HepG2 (cell line): ENCODE results near the gene BOD1L1. TPM values are rescaled to one million over a fixed set of nuclear protein-coding genes. Genes with fewer than 3 reads are reported as not detected.
A peak's percentile ranks its signal among the peaks of the same experiment; 100 is the strongest.

Experiments
- ATAC-seq: fragments of 200-7000 bp; cut with Tn5 transposase; 3 replicates; pipeline ENCODE4 v1.9.1; 2020; ENCODE audit warnings: mild to moderate bottlenecking, moderate library complexity
- BruUV-seq: library from RNA; stranded (reverse); fragments of 400-500 nt; replicated peaks from 2 replicates; lab custom pipeline; 2021; lab: Mats Ljungman, UMichigan
- CTCF ChIA-PET: fragments of 300-600 bp; formaldehyde crosslinking; extraction: SDS; loops from one replicate; lab custom pipeline; 2021; ENCODE audit warnings: low total read pairs, inconsistent platforms, low intra/inter-chr PET ratio; lab: Yijun Ruan, JAX
- POLR2A ChIA-PET: fragments of 350-600 bp; sonication (Branson Sonifier 250); formaldehyde crosslinking; loops from one replicate; lab custom pipeline; 2020; ENCODE audit warnings: antibody characterized with exemption, inconsistent platforms; lab: Yijun Ruan, JAX
- DNase-seq: peaks from one replicate; pipeline ENCODE4 v3.0.0-alpha.2; 2015; ENCODE audit warnings: low spot score
- FAIRE-seq: peaks from 3 replicates; lab custom pipeline; 2011; peaks lifted over from hg19 to GRCh38; lab: Jason Lieb, UNC
- H2AFZ ChIP-seq: one replicate; pipeline ENCODE4 v1.6.1; 2011; ENCODE audit warnings: low read length, inconsistent platforms
- H3K27ac ChIP-seq: fragments of 300-600 bp; 3 replicates; pipeline ENCODE4 v1.8.0; 2011; ENCODE audit warnings: mixed run types, mild to moderate bottlenecking, mixed read lengths, low read length, inconsistent platforms; ENCODE audit not compliant: insufficient read depth; ENCODE audit errors: extremely low read length
- H3K27me3 ChIP-seq, 2 experiments: fragments of 200-600 bp in 1 of 2; 2 replicates in 1 of 2; 3 replicates in 1 of 2; pipeline versions ENCODE4 v1.6.0 to v1.8.0; 2011; ENCODE audit warnings: low read length in 2 of 2, mild to moderate bottlenecking in 2 of 2, moderate library complexity in 2 of 2, inconsistent platforms in 1 of 2; ENCODE audit not compliant: insufficient read depth in 2 of 2, control insufficient read depth in 1 of 2
- H3K36me3 ChIP-seq, 2 experiments: fragments of 200-600 bp in 1 of 2; replicated peaks in 1 of 2; 2 replicates in 1 of 2; 3 replicates in 1 of 2; pipeline versions ENCODE4 v1.5.1 to v1.8.0; 2011; ENCODE audit warnings: low read length in 2 of 2, inconsistent platforms in 1 of 2; ENCODE audit not compliant: insufficient read depth in 2 of 2, control insufficient read depth in 1 of 2
- H3K4me1 ChIP-seq: 2 replicates; pipeline ENCODE4 v1.5.1; 2012; ENCODE audit warnings: low read length, inconsistent platforms; ENCODE audit not compliant: insufficient read depth
- H3K4me2 ChIP-seq: 2 replicates; pipeline ENCODE4 v1.6.0; 2011; ENCODE audit warnings: low read depth, low read length, inconsistent platforms
- H3K4me3 ChIP-seq, 3 experiments: fragments of 200-600 bp in 1 of 3; sonication (generic), shearing (Covaris generic) in 1 of 3; replicated peaks in 1 of 3; 2 replicates each; pipeline ENCODE4 v1.5.1; 2011 to 2016; ENCODE audit warnings: low read length in 3 of 3, inconsistent platforms in 2 of 3, low read depth in 2 of 3, mild to moderate bottlenecking in 2 of 3, control low read depth in 1 of 3, mixed read lengths in 1 of 3; ENCODE audit not compliant: insufficient read depth in 1 of 3
- H3K79me2 ChIP-seq: one replicate; pipeline ENCODE4 v1.6.1; 2011; ENCODE audit warnings: low read length, inconsistent platforms; ENCODE audit not compliant: insufficient read depth
- H3K9ac ChIP-seq: 2 replicates; pipeline ENCODE4 v1.6.0; 2011; ENCODE audit warnings: mild to moderate bottlenecking, low read depth, low read length, inconsistent platforms; ENCODE audit not compliant: insufficient read depth
- H3K9me3 ChIP-seq: 2 replicates; pipeline ENCODE4 v1.5.1; 2012; ENCODE audit warnings: mild to moderate bottlenecking, low read length
- H4K20me1 ChIP-seq: 2 replicates; pipeline ENCODE4 v1.6.0; 2011; ENCODE audit warnings: inconsistent platforms, mild to moderate bottlenecking, low read length, moderate library complexity; ENCODE audit not compliant: insufficient read depth
- MAFF ChIP-seq: IDR thresholded peaks from 2 replicates; pipeline ENCODE4 v1.6.1; 2011; ENCODE audit warnings: low read depth, low read length, improper control_type of control experiment
- MAFK ChIP-seq, 2 experiments: IDR thresholded peaks in 1 of 2; conservative IDR thresholded peaks in 1 of 2; 2 replicates each; pipeline ENCODE4 v1.6.1; 2011; ENCODE audit warnings: improper control_type of control experiment in 2 of 2, low read length in 2 of 2
- MEF2D ChIP-seq: sonication (generic); formaldehyde crosslinking; IDR thresholded peaks from 2 replicates; pipeline ENCODE4 v1.5.1; 2020; ENCODE audit warnings: mild to moderate bottlenecking, missing genetic modification reagents
- TARDBP ChIP-seq: sonication (generic); formaldehyde crosslinking; IDR thresholded peaks from 2 replicates; pipeline ENCODE4 v1.8.0; 2022; ENCODE audit warnings: mild to moderate bottlenecking, missing genetic modification reagents
- TP53 ChIP-seq: sonication (generic); formaldehyde crosslinking; conservative IDR thresholded peaks from 2 replicates; pipeline ENCODE4 v1.4.0; 2020; ENCODE audit warnings: missing genetic modification reagents
- ZFP90 ChIP-seq: sonication (generic); formaldehyde crosslinking; IDR thresholded peaks from 2 replicates; pipeline ENCODE4 v1.8.0; 2022; ENCODE audit warnings: missing genetic modification reagents, mild to moderate bottlenecking, inconsistent platforms, borderline replicate concordance
- ZNF12 ChIP-seq: sonication (generic); formaldehyde crosslinking; IDR thresholded peaks from 2 replicates; pipeline ENCODE4 v1.5.0; 2020; ENCODE audit warnings: missing genetic modification reagents
- ZNF33A ChIP-seq: sonication (generic); formaldehyde crosslinking; IDR thresholded peaks from 2 replicates; pipeline ENCODE4 v1.5.1; 2020; ENCODE audit warnings: missing genetic modification reagents, mild to moderate bottlenecking, moderate library complexity, borderline replicate concordance
- ZNF546 ChIP-seq: sonication (generic); formaldehyde crosslinking; conservative IDR thresholded peaks from 2 replicates; pipeline ENCODE4 v1.8.1; 2023; ENCODE audit warnings: mild to moderate bottlenecking, missing genetic modification reagents
- ZSCAN12 ChIP-seq: sonication (generic); formaldehyde crosslinking; IDR thresholded peaks from 2 replicates; pipeline ENCODE4 v1.9.0; 2021; ENCODE audit warnings: mild to moderate bottlenecking, missing genetic modification reagents
- WGBS: methylation state at CpG from one replicate; pipeline ENCODE4 v1.1.6; 2017; ENCODE audit warnings: low lambda C conversion rate; 5-methylcytosine and 5-hydroxymethylcytosine counted together
- in situ Hi-C: cut with HindIII; loops from 2 replicates; pipeline ENCODE4 v1.10.0; 2017; ENCODE audit warnings: low pct_unique_long_range_greater_than_20kb; ENCODE audit not compliant: extremely low pct_ligation_motif_present
- intact Hi-C: fragments of 100-400 bp; cut with micrococcal nuclease; formaldehyde crosslinking; loops from one replicate; pipeline ENCODE4 v1.10.0; 2022; ENCODE audit not compliant: unreplicated experiment
- polyA plus RNA-seq, 8 experiments: library from polyadenylated mRNA; depleted of rRNA in 3 of 8; stranded (reverse) in 7 of 8; unstranded in 1 of 8; fragments of >200 nt; fragmentation: Illumina TruSeq in 4 of 8; extraction: Trizol in 4 of 8; gene quantifications; 2 replicates each; pipeline versions ENCODE4 v1.2.1 to v1.2.3, GENCODE V29; 2011 to 2016; ENCODE audit warnings: low read depth in 4 of 8, missing spikeins in 1 of 8, mixed read lengths in 1 of 8; ENCODE audit not compliant: insufficient read depth in 1 of 8
- total RNA-seq, 5 experiments: library from RNA; depleted of rRNA; stranded (reverse); fragments of >200 nt; fragmentation: Illumina TruSeq; extraction: Trizol; gene quantifications; 2 replicates each; pipeline ENCODE4 v1.2.3, GENCODE V29; 2016; ENCODE audit warnings: low read depth in 1 of 5
- TF ChIP-seq, protein P1 (sequence below): sonication (generic); formaldehyde crosslinking; IDR thresholded peaks from 2 replicates; pipeline ENCODE4 v1.4.0; 2020; ENCODE audit warnings: missing genetic modification reagents, borderline replicate concordance
- TF ChIP-seq, protein P2 (sequence below): fragments of 450-650 bp; IDR thresholded peaks from 2 replicates; pipeline ENCODE4 v1.6.1; 2017; ENCODE audit warnings: mild to moderate bottlenecking
- TF ChIP-seq, protein P3 (sequence below): sonication (generic); formaldehyde crosslinking; IDR thresholded peaks from 2 replicates; pipeline ENCODE4 v1.9.0; 2021; ENCODE audit warnings: missing genetic modification reagents, mild to moderate bottlenecking, borderline replicate concordance

Gene BOD1L1
- total and polyA plus RNA-seq, 2 of the 13 experiments (the other 11 are each of a cell fraction or from before 2014, with no cell fraction given), result 11.7 to 17.9 TPM

GRCh38 chr4:13640149-13640940 is 12.8 kb upstream of the BOD1L1 start (continued):
- TF ChIP-seq, protein P1, sequence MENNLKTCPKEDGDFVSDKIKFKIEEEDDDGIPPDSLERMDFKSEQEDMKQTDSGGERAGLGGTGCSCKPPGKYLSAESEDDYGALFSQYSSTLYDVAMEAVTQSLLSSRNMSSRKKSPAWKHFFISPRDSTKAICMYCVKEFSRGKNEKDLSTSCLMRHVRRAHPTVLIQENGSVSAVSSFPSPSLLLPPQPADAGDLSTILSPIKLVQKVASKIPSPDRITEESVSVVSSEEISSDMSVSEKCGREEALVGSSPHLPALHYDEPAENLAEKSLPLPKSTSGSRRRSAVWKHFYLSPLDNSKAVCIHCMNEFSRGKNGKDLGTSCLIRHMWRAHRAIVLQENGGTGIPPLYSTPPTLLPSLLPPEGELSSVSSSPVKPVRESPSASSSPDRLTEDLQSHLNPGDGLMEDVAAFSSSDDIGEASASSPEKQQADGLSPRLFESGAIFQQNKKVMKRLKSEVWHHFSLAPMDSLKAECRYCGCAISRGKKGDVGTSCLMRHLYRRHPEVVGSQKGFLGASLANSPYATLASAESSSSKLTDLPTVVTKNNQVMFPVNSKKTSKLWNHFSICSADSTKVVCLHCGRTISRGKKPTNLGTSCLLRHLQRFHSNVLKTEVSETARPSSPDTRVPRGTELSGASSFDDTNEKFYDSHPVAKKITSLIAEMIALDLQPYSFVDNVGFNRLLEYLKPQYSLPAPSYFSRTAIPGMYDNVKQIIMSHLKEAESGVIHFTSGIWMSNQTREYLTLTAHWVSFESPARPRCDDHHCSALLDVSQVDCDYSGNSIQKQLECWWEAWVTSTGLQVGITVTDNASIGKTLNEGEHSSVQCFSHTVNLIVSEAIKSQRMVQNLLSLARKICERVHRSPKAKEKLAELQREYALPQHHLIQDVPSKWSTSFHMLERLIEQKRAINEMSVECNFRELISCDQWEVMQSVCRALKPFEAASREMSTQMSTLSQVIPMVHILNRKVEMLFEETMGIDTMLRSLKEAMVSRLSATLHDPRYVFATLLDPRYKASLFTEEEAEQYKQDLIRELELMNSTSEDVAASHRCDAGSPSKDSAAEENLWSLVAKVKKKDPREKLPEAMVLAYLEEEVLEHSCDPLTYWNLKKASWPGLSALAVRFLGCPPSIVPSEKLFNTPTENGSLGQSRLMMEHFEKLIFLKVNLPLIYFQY, result no peak

GRCh38 chr4:13635286-13635799 is 7.8 kb upstream of the BOD1L1 start:
- FAIRE-seq (no peak), DNase-seq (no peak), ATAC-seq (no peak)
- Histone ChIP-seq H3K27ac (no peak overlapping the region), H3K79me2 (no peaks in the 10 kb centered on the region), H3K27me3 (no peaks in the 10 kb centered on the region), H3K4me3 (no peak overlapping the region), H4K20me1 (no peaks in the 10 kb centered on the region), H3K9ac (no peak overlapping the region), H3K36me3 (no peaks in the 10 kb centered on the region), H3K9me3 (no peaks in the 10 kb centered on the region), H2AFZ (no peak overlapping the region), H3K4me1 (no peaks in the 10 kb centered on the region), H3K4me2 (no peak overlapping the region)
- BruUV-seq, result no TSS peak
- in situ Hi-C loops, result loop anchor here (25.0 kb wide), 2 partner anchors 1377 to 1527 kb away; partner anchors contain the start of gene CPEB2
- CTCF ChIA-PET, result no interaction called here
- TF ChIP-seq TP53 (no peak), ZSCAN12 (CRISPR knock-in tag) (no peak), ZNF33A (CRISPR knock-in tag) (no peak), MAFK (conservative IDR thresholded peaks at IDR 0.05 in 1 of 2, IDR thresholded peaks at IDR 0.05 in 1 of 2; ENCODE audit: low read length in 2 of 2) (peak; percentile 18 to 69; a peak in 3 of 4 replicates), ZNF12 (no peak), ZFP90 (no peak), ZNF546 (CRISPR knock-in tag) (no peak), MEF2D (no peak), TARDBP (CRISPR knock-in tag) (no peak), MAFF (peak; percentile 50; the same call in 1 of the 2 replicates)
- TF ChIP-seq, protein P2, sequence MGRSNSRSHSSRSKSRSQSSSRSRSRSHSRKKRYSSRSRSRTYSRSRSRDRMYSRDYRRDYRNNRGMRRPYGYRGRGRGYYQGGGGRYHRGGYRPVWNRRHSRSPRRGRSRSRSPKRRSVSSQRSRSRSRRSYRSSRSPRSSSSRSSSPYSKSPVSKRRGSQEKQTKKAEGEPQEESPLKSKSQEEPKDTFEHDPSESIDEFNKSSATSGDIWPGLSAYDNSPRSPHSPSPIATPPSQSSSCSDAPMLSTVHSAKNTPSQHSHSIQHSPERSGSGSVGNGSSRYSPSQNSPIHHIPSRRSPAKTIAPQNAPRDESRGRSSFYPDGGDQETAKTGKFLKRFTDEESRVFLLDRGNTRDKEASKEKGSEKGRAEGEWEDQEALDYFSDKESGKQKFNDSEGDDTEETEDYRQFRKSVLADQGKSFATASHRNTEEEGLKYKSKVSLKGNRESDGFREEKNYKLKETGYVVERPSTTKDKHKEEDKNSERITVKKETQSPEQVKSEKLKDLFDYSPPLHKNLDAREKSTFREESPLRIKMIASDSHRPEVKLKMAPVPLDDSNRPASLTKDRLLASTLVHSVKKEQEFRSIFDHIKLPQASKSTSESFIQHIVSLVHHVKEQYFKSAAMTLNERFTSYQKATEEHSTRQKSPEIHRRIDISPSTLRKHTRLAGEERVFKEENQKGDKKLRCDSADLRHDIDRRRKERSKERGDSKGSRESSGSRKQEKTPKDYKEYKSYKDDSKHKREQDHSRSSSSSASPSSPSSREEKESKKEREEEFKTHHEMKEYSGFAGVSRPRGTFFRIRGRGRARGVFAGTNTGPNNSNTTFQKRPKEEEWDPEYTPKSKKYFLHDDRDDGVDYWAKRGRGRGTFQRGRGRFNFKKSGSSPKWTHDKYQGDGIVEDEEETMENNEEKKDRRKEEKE, result no peak
- TF ChIP-seq, protein P3, sequence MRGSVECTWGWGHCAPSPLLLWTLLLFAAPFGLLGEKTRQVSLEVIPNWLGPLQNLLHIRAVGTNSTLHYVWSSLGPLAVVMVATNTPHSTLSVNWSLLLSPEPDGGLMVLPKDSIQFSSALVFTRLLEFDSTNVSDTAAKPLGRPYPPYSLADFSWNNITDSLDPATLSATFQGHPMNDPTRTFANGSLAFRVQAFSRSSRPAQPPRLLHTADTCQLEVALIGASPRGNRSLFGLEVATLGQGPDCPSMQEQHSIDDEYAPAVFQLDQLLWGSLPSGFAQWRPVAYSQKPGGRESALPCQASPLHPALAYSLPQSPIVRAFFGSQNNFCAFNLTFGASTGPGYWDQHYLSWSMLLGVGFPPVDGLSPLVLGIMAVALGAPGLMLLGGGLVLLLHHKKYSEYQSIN, result no peak
- intact Hi-C loops, result no loop called here
- POLR2A ChIA-PET, result no interaction called here
- WGBS, result 0% methylated on average over 1 of the region's 1 CpG
